ENCODE results near the gene RHOJ.

Gene RHOJ

GRCh38 chr14:63209160-63209559 lies 4.9 kb downstream of the RHOJ start:
- no peak for DNase-seq

GRCh38 chr14:63210812-63211211 lies 6.6 kb downstream of the RHOJ start:
- no peak for DNase-seq

GRCh38 chr14:63212209-63212608 lies 8.0 kb downstream of the RHOJ start:
- no peak for DNase-seq

GRCh38 chr14:63212776-63213500 lies 8.7 kb downstream of the RHOJ start:
- no peak for DNase-seq

GRCh38 chr14:63214417-63215196 lies 10.4 kb downstream of the RHOJ start:
- no peak for DNase-seq

- no peak for DNase-seq
Measured at GRCh38 chr14:63220526-63220925, 16.3 kb downstream of the RHOJ start.

GRCh38 chr14:63223596-63223995 lies 19.4 kb downstream of the RHOJ start:
- no peak for DNase-seq

- DNase-seq = no peak
Measured at GRCh38 chr14:63224196-63224595, 20.0 kb downstream of the RHOJ start.

GRCh38 chr14:63228217-63228616 lies 24.0 kb downstream of the RHOJ start:
- no peak for DNase-seq

- DNase-seq = no peak
Measured at GRCh38 chr14:63229330-63230059, 25.3 kb downstream of the RHOJ start.

GRCh38 chr14:63231766-63232165 lies 27.5 kb downstream of the RHOJ start:
- DNase-seq = no peak

GRCh38 chr14:63237791-63238190 lies 33.5 kb downstream of the RHOJ start:
- no peak for DNase-seq

- DNase-seq = no peak
Measured at GRCh38 chr14:63240221-63240620, 36.0 kb downstream of the RHOJ start.

GRCh38 chr14:63241096-63241495 lies 36.9 kb downstream of the RHOJ start:
- DNase-seq = no peak

GRCh38 chr14:63243646-63244045 lies 39.4 kb downstream of the RHOJ start:
- no peak for DNase-seq

GRCh38 chr14:63245893-63246292 lies 41.6 kb downstream of the RHOJ start:
- DNase-seq = no peak

GRCh38 chr14:63248211-63248610 lies 44.0 kb downstream of the RHOJ start:
- DNase-seq = no peak

GRCh38 chr14:63249092-63249491 lies 44.8 kb downstream of the RHOJ start:
- no peak for DNase-seq

GRCh38 chr14:63257299-63257698 lies 53.1 kb downstream of the RHOJ start:
- no peak for DNase-seq

GRCh38 chr14:63262446-63262845 lies 58.2 kb downstream of the RHOJ start:
- no peak for DNase-seq

- DNase-seq = no peak
Measured at GRCh38 chr14:63266106-63266505, 61.9 kb downstream of the RHOJ start.

GRCh38 chr14:63267171-63267570 lies 62.9 kb downstream of the RHOJ start:
- DNase-seq = no peak

- no peak for DNase-seq
Measured at GRCh38 chr14:63268771-63269170, 64.5 kb downstream of the RHOJ start.

Measured in effector CD4-positive, alpha-beta T cell (primary cell).